ENCODE measurements around the gene LPP.

Gene LPP

GRCh38 chr3:188916934-188917401 is 763.0 kb downstream of the LPP start:
- no peak for TF ChIP-seq TAF1 (IDR thresholded peaks at IDR 0.05; ENCODE audit: borderline replicate concordance, insufficient read depth, low read length)
- no peak for TF ChIP-seq FOXP2 (optimal IDR thresholded peaks at IDR 0.05; ENCODE audit: borderline replicate concordance, extremely low read depth, extremely low read length, insufficient read depth)
- TF ChIP-seq SIN3A (IDR thresholded peaks at IDR 0.05; ENCODE audit: borderline replicate concordance, insufficient read depth, low read length) = no peak
- TF ChIP-seq POLR2AphosphoS5 (IDR thresholded peaks at IDR 0.05; ENCODE audit: low read depth, low read length) = no peak
- no peak for TF ChIP-seq REST (IDR thresholded peaks at IDR 0.05; ENCODE audit: insufficient read depth in 1 of 2, low read depth in 2 of 2, low read length in 2 of 2)

- TF ChIP-seq FOXP2 (optimal IDR thresholded peaks at IDR 0.05; ENCODE audit: borderline replicate concordance, extremely low read depth, extremely low read length, insufficient read depth) (no peak), POLR2AphosphoS5 (IDR thresholded peaks at IDR 0.05; ENCODE audit: low read depth, low read length) (no peak), TAF1 (IDR thresholded peaks at IDR 0.05; ENCODE audit: borderline replicate concordance, insufficient read depth, low read length) (no peak), REST (IDR thresholded peaks at IDR 0.05; ENCODE audit: insufficient read depth in 1 of 2, low read depth in 2 of 2, low read length in 2 of 2) (no peak)
These were observed 764.1 kb downstream of the LPP start for GRCh38 chr3:188918093-188918492.

GRCh38 chr3:188923671-188924070 is 769.7 kb downstream of the LPP start:
- TF ChIP-seq REST (IDR thresholded peaks at IDR 0.05; ENCODE audit: insufficient read depth in 1 of 2, low read depth in 2 of 2, low read length in 2 of 2) (no peak), FOXP2 (optimal IDR thresholded peaks at IDR 0.05; ENCODE audit: borderline replicate concordance, extremely low read depth, extremely low read length, insufficient read depth) (no peak), POLR2AphosphoS5 (IDR thresholded peaks at IDR 0.05; ENCODE audit: low read depth, low read length) (no peak), TAF1 (IDR thresholded peaks at IDR 0.05; ENCODE audit: borderline replicate concordance, insufficient read depth, low read length) (no peak), SIN3A (IDR thresholded peaks at IDR 0.05; ENCODE audit: borderline replicate concordance, insufficient read depth, low read length) (no peak)

GRCh38 chr3:188925376-188925775 is 771.4 kb downstream of the LPP start:
- no peak for TF ChIP-seq TAF1 (IDR thresholded peaks at IDR 0.05; ENCODE audit: borderline replicate concordance, insufficient read depth, low read length)
- no peak for TF ChIP-seq POLR2AphosphoS5 (IDR thresholded peaks at IDR 0.05; ENCODE audit: low read depth, low read length)
- TF ChIP-seq FOXP2 (optimal IDR thresholded peaks at IDR 0.05; ENCODE audit: borderline replicate concordance, extremely low read depth, extremely low read length, insufficient read depth) = no peak
- TF ChIP-seq SIN3A (IDR thresholded peaks at IDR 0.05; ENCODE audit: borderline replicate concordance, insufficient read depth, low read length) = no peak
- TF ChIP-seq REST (IDR thresholded peaks at IDR 0.05; ENCODE audit: insufficient read depth in 1 of 2, low read depth in 2 of 2, low read length in 2 of 2) = no peak

GRCh38 chr3:188926111-188926510 is 772.2 kb downstream of the LPP start:
- TF ChIP-seq FOXP2 (optimal IDR thresholded peaks at IDR 0.05; ENCODE audit: borderline replicate concordance, extremely low read depth, extremely low read length, insufficient read depth) = no peak
- no peak for TF ChIP-seq TAF1 (IDR thresholded peaks at IDR 0.05; ENCODE audit: borderline replicate concordance, insufficient read depth, low read length)
- no peak for TF ChIP-seq REST (IDR thresholded peaks at IDR 0.05; ENCODE audit: insufficient read depth in 1 of 2, low read depth in 2 of 2, low read length in 2 of 2)
- no peak for TF ChIP-seq SIN3A (IDR thresholded peaks at IDR 0.05; ENCODE audit: borderline replicate concordance, insufficient read depth, low read length)
- TF ChIP-seq POLR2AphosphoS5 (IDR thresholded peaks at IDR 0.05; ENCODE audit: low read depth, low read length) = no peak
